H7 (cell line): ENCODE results near the gene PNPLA7. TPM values are rescaled to one million over a fixed set of nuclear protein-coding genes. Genes with fewer than 3 reads are reported as not detected.
"Not testable (repeated sequence)": the region's sequence is repeated elsewhere in the genome, so short reads cannot be mapped to it uniquely, and the experiment has no call there.

Source experiments
- DNase-seq: peaks from one replicate; pipeline ENCODE4 v3.0.0; 2012
- H3K27me3 ChIP-seq: 2 replicates; pipeline ENCODE4 v1.6.0; 2011; ENCODE audit warnings: mild to moderate bottlenecking, low read length; ENCODE audit not compliant: control insufficient read depth, insufficient read depth
- H3K36me3 ChIP-seq: replicated peaks from 2 replicates; pipeline ENCODE4 v1.5.1; 2011; ENCODE audit warnings: low read length; ENCODE audit not compliant: control insufficient read depth, insufficient read depth
- H3K4me3 ChIP-seq: 2 replicates; pipeline ENCODE4 v1.5.1; 2011; ENCODE audit warnings: low read depth, mild to moderate bottlenecking, control low read depth, low read length, moderate library complexity; ENCODE audit not compliant: insufficient read depth
- total RNA-seq: library from RNA; depleted of rRNA; stranded (reverse); fragments of >200 nt; shearing (Covaris generic); gene quantifications from 2 replicates; pipeline ENCODE4 v1.2.3, GENCODE V29; 2014

The PNPLA7 gene
- total RNA-seq, 1 experiment from 2014 or later = 0.14 TPM

DNA sequence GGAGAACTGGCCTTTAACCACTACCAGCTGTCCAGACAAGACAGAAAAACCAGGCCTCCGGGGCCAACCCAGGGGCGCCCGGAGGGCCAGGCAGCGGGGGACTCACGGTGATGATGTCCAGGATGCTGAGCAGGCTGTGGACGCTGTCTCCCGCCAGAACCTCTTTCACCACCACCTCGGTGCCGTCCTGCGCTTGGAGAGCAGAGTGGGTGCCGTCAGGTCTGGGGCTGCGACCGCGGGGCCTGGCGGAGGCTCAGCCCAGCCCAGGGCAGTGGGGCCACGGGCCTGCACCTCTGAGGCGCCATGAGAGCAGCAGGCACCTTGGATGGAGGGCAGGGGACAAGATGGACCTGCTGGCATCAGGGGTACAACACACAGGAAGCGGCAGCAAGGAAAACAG lies 9.7 kb downstream of the PNPLA7 start:
- no peak for DNase-seq
- H3K4me3 ChIP-seq = no peak overlapping the region
- H3K27me3 ChIP-seq = no peaks in the 10 kb centered on the region
- H3K36me3 ChIP-seq = no peaks in the 10 kb centered on the region

DNA sequence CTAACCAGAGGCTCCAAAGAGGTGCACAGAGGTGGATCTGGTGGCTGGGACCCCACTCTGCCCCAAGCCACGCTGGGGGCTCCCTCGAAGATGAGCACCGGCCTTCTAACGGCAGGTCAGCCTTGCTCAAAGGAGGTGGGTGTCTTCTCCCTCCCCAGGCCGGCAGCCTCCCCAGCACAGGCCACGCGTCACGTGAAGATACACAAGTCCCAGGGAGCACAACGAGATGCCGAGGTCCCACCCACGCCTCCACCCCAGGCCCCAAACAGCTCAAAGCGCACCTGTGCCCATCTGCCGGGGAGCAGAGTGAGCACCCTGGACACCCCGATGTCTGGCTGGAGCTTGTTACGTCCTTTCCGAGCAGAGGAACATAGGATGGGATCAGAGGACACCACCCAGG lies 12.1 kb downstream of the PNPLA7 start:
- Histone ChIP-seq H3K27me3 (no peaks in the 10 kb centered on the region), H3K36me3 (no peaks in the 10 kb centered on the region), H3K4me3 (no peak overlapping the region)
- DNase-seq = peak; percentile 37

DNA sequence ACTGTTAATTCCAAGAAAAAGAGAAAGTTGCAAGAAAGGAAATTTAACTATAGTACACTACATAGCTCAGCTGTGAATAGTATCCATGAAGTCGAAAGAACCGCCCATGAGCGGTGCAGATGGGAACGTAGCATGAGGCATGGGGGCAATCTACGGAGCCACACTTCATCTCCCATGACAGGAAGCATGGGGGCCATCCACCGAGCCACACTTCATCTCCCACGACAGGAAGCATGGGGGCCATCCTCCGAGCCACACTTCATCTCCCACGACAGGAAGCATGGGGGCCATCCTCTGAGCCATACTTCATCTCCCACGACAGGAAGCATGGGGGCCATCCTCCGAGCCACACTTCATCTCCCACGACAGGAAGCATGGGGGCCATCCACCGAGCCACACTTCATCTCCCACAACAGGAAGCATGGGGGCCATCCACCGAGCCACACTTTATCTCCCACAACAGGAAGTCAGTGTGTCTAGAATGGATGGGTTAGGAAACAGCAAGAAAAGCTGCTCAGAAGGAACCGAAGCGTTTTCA lies 13.5 kb downstream of the PNPLA7 start:
- not testable (repeated sequence) for H3K36me3 ChIP-seq, H3K27me3 ChIP-seq, DNase-seq, H3K4me3 ChIP-seq

DNA sequence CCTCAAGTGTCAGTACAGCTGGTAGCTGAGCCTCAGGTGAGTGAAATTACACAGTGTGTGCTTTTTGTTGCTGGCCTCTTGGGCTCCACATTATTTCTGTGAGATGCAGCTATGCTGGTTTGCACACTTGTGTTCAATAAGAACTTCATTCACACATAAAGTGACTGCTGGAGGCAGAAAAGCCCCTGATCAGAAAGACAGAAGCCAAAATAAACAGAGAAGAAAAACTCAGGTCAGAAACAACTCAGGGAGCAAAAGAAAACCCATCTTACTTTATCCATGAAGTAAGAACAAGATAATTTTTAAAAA lies 15.1 kb downstream of the PNPLA7 start:
- Histone ChIP-seq H3K27me3 (no peaks in the 10 kb centered on the region), H3K4me3 (no peak overlapping the region), H3K36me3 (no peaks in the 10 kb centered on the region)
- no peak for DNase-seq

- Histone ChIP-seq H3K4me3 (no peak overlapping the region), H3K36me3 (no peaks in the 10 kb centered on the region), H3K27me3 (no peaks in the 10 kb centered on the region)
- DNase-seq = peak; percentile 77
These were observed 15.7 kb downstream of the PNPLA7 start for GRCh38 chr9:137534256-137535119.

DNA sequence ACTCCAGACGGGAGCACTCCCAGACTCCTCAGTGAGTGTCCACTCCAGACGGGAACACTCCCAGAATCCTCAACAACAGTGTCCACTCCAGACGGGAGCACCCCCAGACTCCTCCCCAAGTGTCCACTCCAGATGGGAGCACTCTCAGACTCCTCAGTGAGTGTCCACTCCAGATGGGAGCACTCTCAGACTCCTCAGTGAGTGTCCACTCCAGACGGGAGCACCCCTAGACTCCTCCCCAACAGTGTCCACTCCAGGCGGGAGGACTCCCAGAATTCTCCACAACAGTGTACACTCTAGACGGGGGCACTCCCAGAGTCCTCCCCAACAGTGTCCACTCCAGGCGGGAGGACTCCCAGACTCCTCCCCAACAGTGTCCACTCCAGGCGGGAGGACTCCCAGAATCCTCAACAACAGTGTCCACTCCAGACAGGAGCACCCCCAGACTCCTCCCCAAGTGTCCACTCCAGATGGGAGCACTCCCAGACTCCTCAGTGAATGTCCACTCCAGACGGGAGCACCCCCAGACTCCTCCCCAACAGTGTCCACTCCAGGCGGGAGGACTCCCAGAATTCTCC lies 17.2 kb downstream of the PNPLA7 start:
- H3K27me3 ChIP-seq, DNase-seq, H3K36me3 ChIP-seq, H3K4me3 ChIP-seq: not testable (repeated sequence)

GRCh38 chr9:137531099-137531765 lies 19.0 kb downstream of the PNPLA7 start:
- no peaks in the 10 kb centered on the region for H3K36me3 ChIP-seq
- no peaks in the 10 kb centered on the region for H3K27me3 ChIP-seq
- DNase-seq = peak; percentile 32
- H3K4me3 ChIP-seq = no peak overlapping the region

GRCh38 chr9:137530331-137530730 lies 19.9 kb downstream of the PNPLA7 start:
- Histone ChIP-seq H3K4me3 (no peak overlapping the region), H3K36me3 (no peaks in the 10 kb centered on the region), H3K27me3 (no peaks in the 10 kb centered on the region)
- DNase-seq = no peak

DNA sequence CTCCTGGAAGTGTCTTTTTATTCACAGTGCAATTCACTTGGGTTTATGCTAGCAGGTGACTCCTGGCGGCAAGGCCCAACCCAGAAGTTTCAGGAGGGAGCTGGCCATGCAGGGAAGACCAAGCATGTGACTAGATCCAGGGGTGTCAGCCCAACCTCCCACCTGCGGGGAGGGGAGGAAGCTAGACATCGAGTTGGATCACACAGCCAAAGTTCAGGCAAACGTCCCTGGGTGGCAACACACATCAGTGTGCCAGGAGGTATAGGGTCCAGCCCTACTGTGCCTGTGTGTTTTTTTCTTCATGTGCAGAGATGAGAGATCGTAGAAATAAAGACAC lies 25.3 kb downstream of the PNPLA7 start:
- Histone ChIP-seq H3K36me3 (no peaks in the 10 kb centered on the region), H3K4me3 (no peak overlapping the region), H3K27me3 (no peaks in the 10 kb centered on the region)
- DNase-seq = peak; percentile 35

DNA sequence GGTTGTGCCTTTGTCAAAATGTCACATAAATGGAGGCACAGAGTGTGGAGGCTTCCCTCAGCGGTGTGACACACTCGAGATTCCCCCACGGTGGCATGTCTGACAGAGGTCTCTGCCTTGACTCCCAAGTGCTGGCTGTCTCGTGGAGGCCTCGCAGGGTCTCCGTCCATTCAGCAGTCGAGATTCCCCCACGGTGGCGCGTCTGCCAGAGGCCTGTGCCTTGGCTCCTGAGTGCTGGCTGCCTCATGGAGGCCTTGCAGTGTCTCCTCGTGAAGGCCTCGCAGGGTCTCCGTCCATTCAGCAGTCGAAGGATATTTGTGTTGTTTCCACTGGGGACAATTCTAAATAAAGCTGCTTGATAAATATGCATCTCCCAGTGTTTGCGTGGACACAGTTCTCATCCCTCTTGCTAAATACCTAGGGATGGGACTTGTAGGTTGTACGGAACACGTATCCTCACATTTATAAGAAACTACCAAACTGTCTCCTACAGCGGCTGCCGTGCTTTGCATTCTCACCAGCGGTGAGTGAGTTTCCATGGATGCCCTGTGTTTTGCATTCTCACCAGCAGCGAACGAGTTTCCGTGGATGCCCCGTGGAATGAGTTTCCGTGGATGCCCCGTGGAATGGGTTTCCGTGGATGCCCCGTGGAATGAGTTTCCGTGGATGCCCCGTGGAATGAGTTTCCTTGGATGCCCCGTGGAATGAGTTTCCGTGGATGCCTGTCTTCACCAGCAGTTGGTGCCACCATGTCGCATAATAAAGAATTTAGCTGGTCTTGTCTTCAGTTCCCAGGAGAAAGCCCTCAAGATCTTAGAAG lies 25.8 kb downstream of the PNPLA7 start:
- H3K27me3 ChIP-seq = no peaks in the 10 kb centered on the region

DNA sequence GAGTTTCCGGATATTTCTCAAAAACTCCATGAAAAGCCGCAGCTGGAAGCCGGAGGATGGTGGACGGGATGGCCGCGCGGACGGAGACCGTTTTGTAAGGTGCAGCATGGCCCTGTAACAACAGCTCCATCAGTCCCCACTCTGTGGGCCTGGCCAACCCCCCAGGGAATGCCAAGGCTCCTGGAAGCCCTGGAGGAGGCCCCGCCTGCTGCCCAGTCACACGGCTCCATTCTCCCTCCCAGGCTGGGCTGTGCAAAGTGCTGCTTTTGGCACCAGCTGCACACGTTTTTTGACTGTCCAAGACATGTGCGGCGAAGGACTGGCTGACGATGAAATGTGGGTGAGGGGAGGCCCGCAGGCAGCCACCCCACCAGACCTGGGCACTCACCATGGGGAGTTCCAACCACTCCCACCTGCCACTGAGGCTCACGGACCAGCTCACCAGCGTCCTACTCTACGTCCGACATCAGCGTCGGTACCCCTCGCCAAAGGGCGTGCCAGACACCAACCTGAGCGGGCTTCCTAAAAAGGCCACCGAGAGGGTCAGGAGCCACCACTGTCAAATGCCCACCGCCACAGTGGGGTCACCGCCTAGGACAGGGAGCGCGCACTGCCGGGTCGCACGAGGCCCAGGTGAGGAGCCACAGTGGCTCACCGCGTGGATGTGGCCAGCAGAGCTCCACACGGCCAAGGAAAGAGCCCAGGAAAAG lies 27.3 kb downstream of the PNPLA7 start:
- DNase-seq = peak; percentile 43
- H3K27me3 ChIP-seq = no peaks in the 10 kb centered on the region

More for the DNA sequence above, 25.8 kb downstream of the PNPLA7 start:
- peak; percentile 21 for DNase-seq
- H3K4me3 ChIP-seq = no peak overlapping the region
- no peaks in the 10 kb centered on the region for H3K36me3 ChIP-seq

DNA sequence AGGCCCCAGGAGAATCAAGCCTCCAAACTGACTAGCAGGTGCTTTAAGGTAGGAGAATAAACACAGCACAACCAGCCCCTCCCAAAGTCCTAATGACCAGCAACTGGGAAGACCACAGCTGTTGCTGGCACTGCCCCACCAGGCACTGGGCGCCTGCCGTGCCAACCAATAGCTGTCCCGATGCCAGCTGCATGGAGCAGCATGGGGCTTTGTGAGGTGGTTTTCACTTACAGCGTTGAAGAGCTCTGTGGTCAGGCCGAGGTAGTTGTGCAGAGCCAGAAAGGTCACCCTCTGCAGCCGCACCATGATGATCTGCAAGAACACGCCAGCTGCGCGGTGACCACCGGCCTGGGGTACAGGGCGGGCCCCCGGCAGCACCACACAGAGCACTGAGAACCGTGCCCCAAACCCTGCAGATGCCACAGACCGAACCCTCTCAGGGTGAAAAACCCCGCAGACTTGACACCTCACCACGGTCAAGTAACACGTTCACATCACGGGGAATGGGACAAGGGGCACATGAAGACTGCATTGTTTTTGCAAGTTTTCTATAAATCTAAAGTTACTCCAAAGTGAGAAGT lies 28.7 kb downstream of the PNPLA7 start:
- Histone ChIP-seq H3K27me3 (no peaks in the 10 kb centered on the region), H3K4me3 (no peak overlapping the region), H3K36me3 (no peaks in the 10 kb centered on the region)
- DNase-seq = peak; percentile 41

More for the DNA sequence above, 27.3 kb downstream of the PNPLA7 start:
- Histone ChIP-seq H3K36me3 (no peaks in the 10 kb centered on the region), H3K4me3 (no peak overlapping the region)

DNA sequence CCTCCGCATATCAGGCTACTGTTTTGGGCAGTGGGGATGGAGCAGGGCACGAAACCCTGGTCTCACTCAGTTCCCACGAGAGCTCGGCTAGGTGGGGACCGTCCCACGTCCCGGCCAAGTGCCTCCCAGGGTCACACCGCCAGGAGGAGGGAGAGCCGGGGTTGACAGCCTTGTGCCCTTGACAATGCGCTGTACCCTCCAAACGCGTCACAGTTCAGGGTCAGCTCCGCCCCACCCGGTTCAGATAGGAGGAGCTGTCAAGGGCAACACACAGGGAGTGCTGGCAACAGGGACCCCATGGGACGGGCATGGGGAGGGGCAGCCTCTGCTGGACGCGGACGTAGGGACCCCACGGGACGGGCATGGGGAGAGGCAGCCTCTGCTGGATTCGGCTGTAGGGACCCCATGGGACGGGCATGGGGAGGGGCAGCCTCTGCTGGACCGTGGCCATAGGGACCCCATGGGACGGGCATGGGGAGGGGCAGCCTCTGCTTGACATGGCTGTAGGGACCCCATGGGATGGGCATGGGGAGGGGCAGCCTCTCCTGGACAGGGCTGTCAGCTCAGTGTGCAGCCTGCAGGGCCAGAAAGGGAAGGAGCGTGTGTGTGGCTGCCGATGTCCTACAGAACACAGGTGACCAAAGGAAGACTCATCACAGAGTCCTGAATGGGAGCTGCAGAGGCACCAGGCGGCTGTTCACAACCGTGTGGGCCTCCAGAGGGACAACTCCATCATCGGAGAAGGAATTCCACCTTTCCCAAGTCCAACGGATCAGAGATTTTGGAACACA lies 29.4 kb downstream of the PNPLA7 start:
- DNase-seq = peak; percentile 46
- H3K4me3 ChIP-seq = no peak overlapping the region
- no peaks in the 10 kb centered on the region for H3K27me3 ChIP-seq
- H3K36me3 ChIP-seq = no peaks in the 10 kb centered on the region
